ENCODE data around the gene AP1S1.
A peak's percentile ranks its signal among the peaks of the same experiment; 100 is the strongest.
"Not testable (repeated sequence)": the region's sequence is repeated elsewhere in the genome, so short reads cannot be mapped to it uniquely, and the experiment has no call there.

Gene AP1S1

GRCh38 chr7:101125989-101126650 is 28.2 kb upstream of the AP1S1 start:
- no peak for DNase-seq

GRCh38 chr7:101126651-101127459 is 27.4 kb upstream of the AP1S1 start, which contains the start of gene SERPINE1:
TSS of gene SERPINE1 (plus strand) at chr7:101127104. CDS start at chr7:101128394, 1,290 bp downstream.
- no peak for DNase-seq

GRCh38 chr7:101127460-101128039 is 26.7 kb upstream of the AP1S1 start:
- DNase-seq = no peak

GRCh38 chr7:101128040-101128834 is 26.0 kb upstream of the AP1S1 start:
- DNase-seq = no peak

- DNase-seq = no peak
These were observed 24.6 kb upstream of the AP1S1 start for GRCh38 chr7:101129603-101130117.

- DNase-seq = not testable (repeated sequence)
These were observed 21.4 kb upstream of the AP1S1 start for GRCh38 chr7:101132626-101133600.

- DNase-seq = no peak
These were observed 20.5 kb upstream of the AP1S1 start for GRCh38 chr7:101133621-101134398.

- DNase-seq = no peak
These were observed 19.8 kb upstream of the AP1S1 start for GRCh38 chr7:101134399-101134980.

GRCh38 chr7:101137651-101138212 is 16.5 kb upstream of the AP1S1 start:
- DNase-seq = no peak

GRCh38 chr7:101138213-101138870 is 15.9 kb upstream of the AP1S1 start:
- DNase-seq = peak; percentile 37 to 63

- no peak for DNase-seq
These were observed 14.0 kb upstream of the AP1S1 start for GRCh38 chr7:101140339-101140699.

- DNase-seq = no peak
These were observed 13.4 kb upstream of the AP1S1 start for GRCh38 chr7:101140746-101141382.

- no peak for DNase-seq
These were observed 2.2 kb upstream of the AP1S1 start for GRCh38 chr7:101151908-101152651.

GRCh38 chr7:101154693-101155102 is 422 bp downstream of the AP1S1 start:
- no peak for DNase-seq

GRCh38 chr7:101155303-101155702 is 1.0 kb downstream of the AP1S1 start:
- DNase-seq = no peak

GRCh38 chr7:101156277-101156676 is 2.0 kb downstream of the AP1S1 start:
- DNase-seq = no peak

GRCh38 chr7:101156866-101157589 is 2.8 kb downstream of the AP1S1 start:
- no peak for DNase-seq

Measured in NCI-H1930 (cell line).